Measurements from ENCODE around the gene AHCTF1.

Gene AHCTF1

GRCh38 chr1:246795906-246796694 lies 135.6 kb downstream of the AHCTF1 start:
- DNase-seq = no peak

DNA sequence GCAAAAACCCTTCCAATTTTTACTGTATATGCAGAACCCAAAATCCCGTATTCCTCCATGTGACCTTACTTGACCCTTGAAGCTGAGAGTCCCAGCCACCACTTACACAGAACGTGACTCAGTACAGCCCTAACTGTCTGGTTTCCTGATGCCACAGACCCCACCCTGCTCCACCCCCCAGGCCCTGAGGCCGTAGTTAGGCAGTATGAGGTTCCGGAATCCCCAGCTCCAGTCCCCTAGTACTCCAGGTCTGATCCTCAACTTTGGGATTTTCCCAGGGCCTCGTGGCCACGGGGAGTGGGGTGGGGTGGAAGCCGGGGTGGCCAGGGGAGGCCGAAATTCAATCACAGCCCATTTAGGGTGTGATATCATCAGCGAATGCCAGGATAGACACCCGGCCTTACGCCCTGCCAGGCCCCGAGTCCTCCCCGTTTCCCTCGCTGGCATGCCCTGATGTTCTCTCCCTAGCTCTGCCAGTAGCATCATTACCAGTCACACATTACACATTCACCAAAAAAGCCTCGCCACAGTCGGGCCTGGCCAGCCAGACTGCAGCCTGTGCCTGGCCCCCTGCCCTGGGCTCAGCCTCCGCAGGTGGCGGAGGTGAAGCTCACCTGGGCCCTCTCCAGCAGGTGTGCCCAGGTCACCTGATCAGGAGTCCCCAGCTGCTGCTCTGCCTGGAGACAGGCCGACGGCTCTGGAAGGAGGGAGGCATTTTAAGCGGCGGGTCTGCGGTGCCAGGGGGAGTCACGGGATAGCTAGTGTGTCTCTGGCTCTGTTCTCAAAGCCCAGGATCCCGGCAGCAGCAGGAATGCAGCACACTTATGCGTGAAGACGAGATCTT lies 136.7 kb downstream of the AHCTF1 start:
- no peak for DNase-seq

DNA sequence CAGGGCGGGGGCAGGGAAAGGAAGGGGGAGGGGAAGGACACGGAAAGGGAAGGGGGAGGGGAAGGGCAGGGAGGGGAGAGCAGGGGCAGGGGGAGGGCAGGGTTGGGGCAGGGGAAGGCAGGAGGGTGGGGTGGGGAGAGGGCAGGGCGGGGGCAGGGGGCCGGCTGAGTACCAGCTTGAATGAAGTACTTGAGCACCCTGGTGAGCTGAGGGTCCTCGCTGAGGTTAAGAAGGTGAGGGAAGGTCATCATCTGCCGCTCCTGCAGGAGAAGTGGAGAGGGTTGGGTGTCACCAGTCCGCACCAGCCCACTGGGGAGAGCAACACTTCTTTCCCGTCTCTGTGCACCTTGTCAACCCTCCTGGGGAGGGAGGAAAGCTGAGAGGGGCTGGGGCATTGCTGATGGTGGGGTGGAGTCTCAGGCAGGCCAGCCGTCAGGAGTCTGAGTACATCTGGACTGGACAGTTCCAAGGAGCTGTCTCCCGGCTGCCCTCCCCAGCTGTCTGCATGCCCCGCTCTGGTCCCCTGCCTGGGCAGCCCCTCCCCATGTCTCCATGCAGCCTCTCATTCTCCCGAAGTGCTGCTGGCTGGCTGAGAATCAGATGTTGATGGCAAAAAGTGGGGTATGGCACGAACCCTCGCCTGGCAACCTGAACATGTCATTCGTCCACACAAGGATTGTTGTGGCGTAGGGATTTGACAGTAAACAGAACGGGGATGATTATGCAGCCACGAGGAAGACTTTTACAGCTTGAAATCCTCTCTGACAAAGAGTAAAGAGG lies 137.5 kb downstream of the AHCTF1 start:
- no peak for DNase-seq

DNA sequence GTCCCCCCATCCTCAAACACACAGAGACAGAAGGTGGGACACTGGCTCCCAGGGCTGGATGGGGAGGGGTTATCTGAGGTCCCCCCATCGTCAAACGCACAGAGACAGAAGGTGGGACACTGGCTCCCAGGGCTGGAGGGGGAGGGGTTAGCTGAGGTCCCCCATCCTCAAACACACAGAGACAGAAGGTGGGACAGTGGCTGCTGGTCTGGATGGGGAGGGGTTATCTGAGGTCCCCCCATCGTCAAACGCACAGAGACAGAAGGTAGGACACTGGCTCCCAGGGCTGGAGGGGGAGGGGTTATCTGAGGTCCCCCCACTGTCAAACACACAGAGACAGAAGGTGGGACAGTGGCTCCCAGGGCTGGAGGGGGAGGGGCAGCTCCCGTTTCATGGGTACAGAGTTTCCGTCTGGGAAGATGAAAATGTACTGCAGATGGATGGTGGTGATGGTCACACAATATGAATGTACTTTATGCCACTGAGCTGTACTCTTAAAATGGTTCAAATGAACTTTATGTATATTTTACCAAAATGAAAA lies 138.3 kb downstream of the AHCTF1 start:
- DNase-seq = no peak

GRCh38 chr1:246792603-246793002 lies 139.1 kb downstream of the AHCTF1 start:
- no peak for DNase-seq

DNA sequence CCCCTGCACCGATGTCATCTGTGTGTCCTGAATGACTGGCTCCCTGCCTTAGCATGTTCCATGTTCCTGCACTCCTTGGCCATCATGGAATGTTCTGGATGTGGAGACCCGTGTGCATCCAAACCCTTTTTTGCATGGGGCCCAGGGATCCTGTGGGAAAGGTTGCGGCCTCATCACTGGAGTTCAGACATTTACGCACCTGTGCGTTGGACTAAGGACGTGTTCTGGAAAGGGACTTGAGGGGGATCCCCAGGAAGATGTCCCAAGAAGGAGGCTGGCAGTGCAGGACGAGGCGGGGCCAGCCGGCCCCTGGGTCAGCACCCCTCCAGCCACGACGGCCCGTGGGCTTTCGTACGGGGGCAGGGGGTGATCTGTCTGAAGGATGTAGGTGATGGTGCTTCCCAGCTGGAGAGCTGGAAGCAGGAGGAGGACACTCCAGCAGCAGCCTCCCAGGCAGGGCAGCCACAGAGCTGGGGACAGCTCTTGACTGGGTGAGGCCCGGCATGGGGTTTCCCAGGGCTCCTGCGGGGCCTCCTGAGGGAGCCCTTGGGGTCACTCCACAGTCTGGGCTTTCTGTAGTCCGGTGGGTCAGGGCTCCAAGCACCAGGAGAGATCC lies 140.3 kb downstream of the AHCTF1 start:
- no peak for DNase-seq

DNA sequence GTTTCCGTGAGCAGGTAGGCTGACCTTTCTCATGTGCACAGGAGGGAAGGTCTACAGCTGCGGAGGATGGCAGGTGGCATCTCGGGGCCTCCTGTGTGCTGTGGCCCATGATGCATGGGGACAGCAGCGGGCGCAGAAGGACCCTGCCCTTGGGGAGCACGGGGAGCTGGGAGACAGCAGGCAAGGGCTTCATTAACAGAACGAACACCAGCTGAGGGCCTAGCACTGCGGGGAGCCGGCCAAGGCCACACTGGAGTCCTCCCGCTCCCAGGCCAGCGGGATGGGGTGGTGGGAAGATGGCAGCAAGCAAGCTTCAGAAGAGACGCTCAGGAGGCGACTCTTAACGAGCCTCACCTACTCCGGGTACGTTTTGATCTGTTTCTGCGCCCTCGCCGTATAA lies 140.9 kb downstream of the AHCTF1 start:
- DNase-seq = no peak

GRCh38 chr1:246790364-246790763 lies 141.4 kb downstream of the AHCTF1 start:
- DNase-seq = no peak

DNA sequence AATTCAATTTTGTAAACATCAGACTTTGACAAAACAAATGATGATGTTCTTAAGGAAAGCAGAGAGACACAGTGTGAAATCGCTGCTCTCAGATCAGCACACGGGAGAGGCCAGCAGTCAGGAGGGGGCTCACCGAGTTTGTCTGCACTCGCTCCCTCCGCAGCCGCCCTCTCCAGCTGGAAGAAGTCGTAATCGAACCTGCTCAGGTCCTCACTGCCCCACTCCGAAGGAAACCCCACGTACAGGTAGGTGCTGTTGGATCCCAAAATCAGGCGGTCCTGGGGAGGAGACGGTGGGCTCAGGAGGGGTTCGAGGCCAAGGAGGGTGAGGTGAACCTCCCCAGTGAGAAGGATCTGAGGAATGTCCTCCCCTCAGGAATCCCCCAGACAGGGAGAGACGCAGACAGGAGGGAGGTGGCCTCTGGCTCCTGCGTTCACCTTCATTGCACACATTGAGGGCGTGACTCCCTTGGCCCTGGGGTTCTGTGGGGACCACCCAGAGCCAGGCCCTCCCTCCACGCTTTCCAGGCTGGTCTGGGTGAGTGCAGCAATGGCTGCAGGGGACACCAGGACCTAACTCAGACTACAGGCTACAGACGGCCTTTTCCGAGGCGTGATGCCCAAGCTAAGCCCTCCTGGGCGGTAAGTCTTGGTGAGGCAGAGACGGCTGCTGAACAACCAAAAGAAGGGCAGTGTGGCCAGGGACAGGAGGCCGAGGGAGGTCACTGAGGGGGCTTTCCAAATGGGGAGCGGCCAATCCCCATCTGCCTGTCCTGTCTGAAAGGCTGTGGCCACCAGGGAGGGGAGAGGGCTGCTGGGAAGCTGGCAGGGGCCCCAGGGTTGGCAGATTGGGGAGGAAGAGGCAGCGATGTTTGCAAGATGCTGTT lies 142.1 kb downstream of the AHCTF1 start:
- DNase-seq = no peak
